ENCODE measurements around the gene STAT4.

Gene STAT4

GRCh38 chr2:191023235-191023679 is 127.5 kb downstream of the STAT4 start:
- no peak for TF ChIP-seq CTCF (IDR thresholded peaks at IDR 0.05; ENCODE audit: low read length, missing control alignments)
- no peak overlapping the region for H3K4me3 ChIP-seq (replicated peaks; ENCODE audit: low read depth, low read length)
- no peak for DNase-seq (ENCODE audit: low read depth)

GRCh38 chr2:191020742-191021381 is 129.9 kb downstream of the STAT4 start:
- DNase-seq (ENCODE audit: low read depth): peak; percentile 93
- no peak for TF ChIP-seq CTCF (IDR thresholded peaks at IDR 0.05; ENCODE audit: low read length, missing control alignments)
- H3K4me3 ChIP-seq (replicated peaks; ENCODE audit: low read depth, low read length): peak overlapping the region; percentile 64

- H3K4me3 ChIP-seq (replicated peaks; ENCODE audit: low read depth, low read length): peak overlapping the region; percentile 64
- TF ChIP-seq CTCF (IDR thresholded peaks at IDR 0.05; ENCODE audit: low read length, missing control alignments): no peak
- DNase-seq (ENCODE audit: low read depth): peak; percentile 97
These were observed 130.5 kb downstream of the STAT4 start for GRCh38 chr2:191020221-191020741.

- DNase-seq (ENCODE audit: low read depth): no peak
- H3K4me3 ChIP-seq (replicated peaks; ENCODE audit: low read depth, low read length): no peak overlapping the region
- TF ChIP-seq CTCF (IDR thresholded peaks at IDR 0.05; ENCODE audit: low read length, missing control alignments): no peak
These were observed 131.4 kb downstream of the STAT4 start for GRCh38 chr2:191019376-191019775.

GRCh38 chr2:191018643-191019119 is 132.1 kb downstream of the STAT4 start:
- no peak for DNase-seq (ENCODE audit: low read depth)
- no peak overlapping the region for H3K4me3 ChIP-seq (replicated peaks; ENCODE audit: low read depth, low read length)
- no peak for TF ChIP-seq CTCF (IDR thresholded peaks at IDR 0.05; ENCODE audit: low read length, missing control alignments)

GRCh38 chr2:191018048-191018447 is 132.7 kb downstream of the STAT4 start:
- no peak for TF ChIP-seq CTCF (IDR thresholded peaks at IDR 0.05; ENCODE audit: low read length, missing control alignments)
- DNase-seq (ENCODE audit: low read depth): no peak
- no peak overlapping the region for H3K4me3 ChIP-seq (replicated peaks; ENCODE audit: low read depth, low read length)

- no peak for TF ChIP-seq CTCF (IDR thresholded peaks at IDR 0.05; ENCODE audit: low read length, missing control alignments)
- H3K4me3 ChIP-seq (replicated peaks; ENCODE audit: low read depth, low read length): no peak overlapping the region
- DNase-seq (ENCODE audit: low read depth): no peak
These were observed 135.0 kb downstream of the STAT4 start for GRCh38 chr2:191015831-191016230.

Measured in fibroblast of pulmonary artery (primary cell).